Measurements from ENCODE around the gene LGI4.

LGI4 gene

DNA sequence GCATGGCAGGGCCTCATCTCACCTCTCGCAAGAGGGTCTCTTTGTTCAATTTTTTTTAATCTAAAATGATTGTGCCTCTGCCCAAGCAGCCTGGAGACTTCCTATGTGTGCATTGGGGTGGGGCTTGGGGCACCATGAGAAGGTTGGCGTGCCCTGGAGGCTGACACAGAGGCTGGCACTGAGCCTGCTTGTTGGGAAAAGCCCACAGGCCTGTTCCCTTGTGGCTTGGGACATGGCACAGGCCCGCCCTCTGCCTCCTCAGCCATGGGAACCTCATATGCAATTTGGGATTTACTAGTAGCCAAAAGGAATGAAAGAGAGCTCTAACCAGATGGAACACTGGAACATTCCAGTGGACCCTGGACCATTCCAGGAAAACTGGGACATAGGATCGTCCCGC is 11.3 kb downstream of the LGI4 start:
- DNase-seq: no peak

DNA sequence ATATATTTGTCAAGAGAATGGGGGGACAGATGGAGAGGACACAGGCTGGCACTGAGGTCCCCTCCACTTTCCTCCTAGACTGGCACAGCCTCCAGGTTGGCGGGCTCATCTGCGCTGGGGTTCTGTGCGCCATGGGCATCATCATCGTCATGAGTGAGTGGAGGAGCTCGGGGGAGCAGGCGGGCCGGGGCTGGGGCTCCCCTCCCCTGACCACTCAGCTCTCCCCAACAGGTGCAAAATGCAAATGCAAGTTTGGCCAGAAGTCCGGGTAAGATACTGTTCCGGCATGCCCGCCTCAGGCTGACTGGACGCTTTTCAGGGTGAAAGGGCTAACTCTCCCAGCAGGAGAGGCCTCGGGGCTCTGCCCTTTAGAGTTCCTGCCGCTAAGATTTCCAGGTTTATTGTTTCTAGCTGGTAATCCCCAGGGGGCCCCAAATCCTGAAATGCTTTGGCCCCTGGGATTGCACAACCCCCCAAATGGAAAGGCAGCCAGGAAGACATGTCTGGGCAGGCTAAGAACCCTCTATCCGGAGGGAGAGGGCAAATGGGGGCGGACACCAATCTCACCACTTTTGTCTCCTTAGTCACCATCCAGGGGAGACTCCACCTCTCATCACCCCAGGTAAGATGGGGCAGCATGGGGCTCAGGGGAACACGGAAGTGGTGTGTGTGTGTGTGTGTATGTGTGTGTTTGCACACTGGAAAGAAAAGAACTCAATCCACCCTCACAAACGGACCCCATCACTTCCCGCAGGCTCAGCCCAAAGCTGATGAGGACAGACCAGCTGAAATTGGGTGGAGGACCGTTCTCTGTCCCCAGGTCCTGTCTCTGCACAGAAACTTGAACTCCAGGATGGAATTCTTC is 11.9 kb downstream of the LGI4 start:
- no peak for DNase-seq

GRCh38 chr19:35120898-35121297 is 14.0 kb downstream of the LGI4 start:
- DNase-seq: no peak

- no peak for DNase-seq
Measured at GRCh38 chr19:35120492-35120891, 14.4 kb downstream of the LGI4 start.

- DNase-seq: no peak
Measured at GRCh38 chr19:35119578-35120155, 15.2 kb downstream of the LGI4 start.

DNA sequence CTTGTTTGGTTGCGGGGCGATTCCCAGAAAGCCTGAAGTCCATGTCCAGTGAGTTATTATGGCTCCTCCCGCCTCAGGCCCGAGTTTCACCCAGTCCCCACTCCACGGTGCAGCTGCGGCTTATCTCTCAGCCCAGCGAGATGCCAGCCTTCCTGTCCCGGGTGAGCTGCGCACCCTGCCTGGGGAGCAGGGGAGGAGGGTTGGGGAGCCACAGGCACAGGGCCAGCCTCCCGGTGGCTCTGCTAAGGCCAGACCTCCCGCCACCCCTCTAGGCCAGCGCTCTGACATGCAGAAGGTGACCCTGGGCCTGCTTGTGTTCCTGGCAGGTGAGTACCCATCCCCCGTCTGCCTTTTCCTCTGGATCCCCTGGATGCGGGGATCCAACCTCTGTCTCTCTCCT is 15.8 kb downstream of the LGI4 start:
- no peak for DNase-seq

- DNase-seq: no peak
Measured at GRCh38 chr19:35118268-35119020, 16.4 kb downstream of the LGI4 start.

DNA sequence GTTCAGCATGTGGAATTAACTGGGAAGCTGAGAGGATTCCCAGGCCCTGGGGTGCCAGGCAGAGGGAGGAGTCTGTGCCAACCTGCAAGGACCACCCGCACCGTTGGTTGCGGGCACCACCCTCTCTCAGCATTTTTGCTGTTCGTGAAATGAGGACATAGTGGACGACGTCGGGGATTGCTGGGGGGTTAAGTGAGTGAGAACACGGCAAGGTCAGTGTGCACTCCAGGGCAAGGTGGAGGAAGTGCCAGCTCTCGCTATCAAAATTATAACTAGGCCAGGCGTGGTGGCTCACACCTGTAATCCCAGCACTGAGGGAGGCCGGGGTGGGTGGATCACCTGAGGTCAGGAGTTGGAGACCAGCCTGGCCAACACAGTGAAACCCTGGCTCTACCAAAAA is 17.1 kb downstream of the LGI4 start:
- DNase-seq: no peak

DNA sequence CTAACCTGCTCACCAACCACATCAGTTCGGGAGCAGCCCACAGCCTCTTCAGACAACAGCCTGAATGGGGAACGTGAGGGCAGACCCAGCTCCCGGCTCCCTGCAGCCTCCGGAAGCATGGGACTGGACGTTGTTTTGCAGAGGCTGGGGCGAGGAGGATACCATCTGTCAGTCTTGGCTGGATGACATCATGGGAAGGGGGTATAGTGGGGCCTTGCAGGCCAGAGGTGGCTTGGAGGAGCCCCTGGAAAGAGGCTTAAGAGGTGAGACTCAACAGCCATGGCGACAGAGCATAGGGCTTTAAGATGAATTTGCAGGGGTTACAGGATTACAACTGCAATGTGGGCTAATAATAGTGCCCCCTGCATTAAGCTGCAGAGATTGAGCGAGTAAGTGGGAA is 17.7 kb downstream of the LGI4 start:
- DNase-seq: no peak

GRCh38 chr19:35116072-35116801 is 18.6 kb downstream of the LGI4 start:
- DNase-seq: no peak

DNA sequence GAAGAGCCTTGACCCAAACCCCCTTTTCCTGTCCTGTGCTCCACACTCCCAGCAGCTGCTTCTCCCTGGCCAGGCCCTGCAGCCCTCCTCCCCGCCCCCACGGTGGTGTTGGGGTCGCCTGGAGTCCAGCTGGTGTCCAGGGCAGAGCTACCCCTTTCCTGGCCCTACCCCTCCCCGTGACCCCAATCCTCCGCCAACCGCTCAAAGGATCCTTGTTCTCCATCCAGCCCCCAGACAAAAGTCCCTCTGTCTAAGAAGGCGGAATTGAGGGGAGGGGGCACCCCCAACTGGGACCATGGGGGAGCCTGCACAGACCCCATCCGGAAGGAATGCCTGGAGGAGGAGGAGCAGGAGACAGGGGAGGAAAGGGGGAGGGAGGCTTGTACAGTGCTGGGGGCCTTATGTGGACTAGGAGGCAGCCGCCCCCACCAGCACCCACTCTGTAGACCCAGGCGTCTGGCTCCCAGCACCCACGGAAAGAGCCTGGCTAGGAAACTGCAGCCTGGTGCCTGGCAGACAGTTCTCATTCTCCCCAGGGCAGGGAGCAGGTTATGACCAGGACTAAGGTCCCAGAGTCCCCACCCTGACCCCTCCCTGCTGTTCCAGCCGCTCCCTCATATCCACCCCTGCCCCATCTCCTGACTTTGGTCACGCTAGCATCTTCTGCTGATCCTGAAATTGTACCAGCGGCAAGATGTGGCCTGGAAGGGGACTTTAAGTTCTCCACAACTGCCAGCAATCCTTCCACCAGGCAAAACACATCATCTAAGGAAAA is 19.5 kb downstream of the LGI4 start, which contains the start of gene FXYD3:
Gene FXYD3 (plus strand): TSS at position 647 of the 775 bp plus-strand sequence. CDS start 3,554 bp downstream, outside the sequence.
- DNase-seq: no peak

DNA sequence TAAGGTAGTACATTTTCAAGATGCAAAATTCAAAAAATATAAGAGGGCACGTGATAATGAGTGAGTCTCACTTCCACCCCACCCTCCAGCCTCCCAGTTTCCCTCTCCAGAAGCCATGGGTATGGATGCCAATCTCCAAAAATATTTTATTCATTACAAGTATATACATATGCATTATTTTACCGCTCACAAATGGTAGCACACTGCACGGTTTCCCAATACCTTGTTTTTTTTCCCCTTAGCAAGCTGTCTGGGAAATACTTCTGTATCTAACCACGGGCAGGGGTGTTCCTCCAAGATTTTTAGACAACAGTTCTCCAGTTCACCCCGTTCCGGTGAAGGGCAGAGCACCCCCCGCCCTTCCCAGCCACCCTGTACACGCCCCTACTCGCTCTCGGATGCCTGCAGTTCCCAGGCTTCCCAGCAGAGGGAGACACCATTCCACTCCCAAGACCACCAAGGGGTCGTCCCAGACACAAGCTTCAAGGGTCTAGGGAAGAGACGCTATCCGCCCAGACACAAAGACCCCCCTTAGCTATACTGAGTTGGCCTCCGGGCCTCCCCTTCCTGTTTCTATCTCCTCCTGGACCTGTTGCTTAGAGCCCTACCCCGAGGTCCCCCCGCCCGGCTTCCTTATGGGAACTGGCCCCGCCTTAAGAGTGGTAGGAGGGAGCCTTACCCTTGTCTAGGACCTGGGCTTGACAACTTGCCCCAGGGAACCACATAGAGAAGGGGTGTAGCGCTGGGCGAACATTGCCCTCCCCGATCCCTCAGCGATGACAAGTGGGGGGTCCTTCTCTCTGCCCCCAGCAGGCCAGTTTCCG is 20.3 kb downstream of the LGI4 start:
- DNase-seq: peak; percentile 3 to 10

DNA sequence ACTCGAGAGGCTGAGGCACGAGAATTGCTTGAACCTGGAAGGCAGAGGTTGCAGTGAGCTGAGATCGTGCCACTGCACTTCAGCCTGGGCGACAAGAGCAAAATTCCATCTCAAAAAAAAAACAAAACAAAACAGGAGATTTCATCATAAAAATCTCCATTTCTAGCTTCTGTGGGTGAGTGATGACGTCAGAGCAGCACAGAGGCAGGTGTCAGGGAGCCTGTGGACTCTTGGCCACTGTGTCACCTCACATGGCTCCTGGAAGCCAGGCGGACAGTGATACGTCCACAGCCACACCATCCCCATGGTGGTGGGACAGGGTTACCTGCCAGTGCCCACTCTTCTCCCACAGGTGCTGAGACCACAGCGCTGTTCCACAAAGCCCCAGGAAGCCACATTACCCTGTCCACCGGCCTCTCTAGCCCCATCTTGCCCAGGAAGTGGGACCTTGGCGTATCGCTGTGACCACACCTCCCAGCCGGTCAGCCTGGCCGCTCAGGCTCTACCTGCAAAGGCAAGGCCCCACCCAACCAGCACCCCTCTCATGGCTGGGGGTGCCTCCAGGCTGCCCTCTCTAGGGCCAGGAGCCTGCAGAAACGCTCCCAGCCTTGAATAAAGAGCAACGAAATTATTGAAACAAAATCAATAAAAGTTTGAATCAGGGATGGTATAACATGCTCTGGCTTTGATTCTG is 21.7 kb downstream of the LGI4 start:
- DNase-seq: no peak

DNA sequence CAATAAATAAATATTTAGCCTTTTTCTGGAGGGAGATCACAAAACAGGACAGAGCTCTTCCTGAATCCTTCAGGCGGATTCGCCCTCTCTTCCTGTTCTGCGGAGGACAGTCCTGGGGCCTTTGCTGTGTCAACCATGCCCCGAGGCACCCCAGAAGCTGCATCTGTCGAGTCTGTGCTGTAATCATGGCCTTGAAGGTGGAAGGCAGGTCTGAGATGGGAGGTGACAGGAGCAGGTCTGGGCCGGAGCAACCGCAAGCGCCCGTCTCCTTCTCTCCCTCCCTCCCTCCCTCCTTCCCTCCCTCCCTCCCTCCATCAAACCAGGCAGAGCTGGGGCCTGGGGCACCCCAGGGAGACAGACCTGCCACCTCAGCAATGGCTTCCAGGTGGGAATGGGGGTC is 23.9 kb downstream of the LGI4 start:
- no peak for DNase-seq

DNA sequence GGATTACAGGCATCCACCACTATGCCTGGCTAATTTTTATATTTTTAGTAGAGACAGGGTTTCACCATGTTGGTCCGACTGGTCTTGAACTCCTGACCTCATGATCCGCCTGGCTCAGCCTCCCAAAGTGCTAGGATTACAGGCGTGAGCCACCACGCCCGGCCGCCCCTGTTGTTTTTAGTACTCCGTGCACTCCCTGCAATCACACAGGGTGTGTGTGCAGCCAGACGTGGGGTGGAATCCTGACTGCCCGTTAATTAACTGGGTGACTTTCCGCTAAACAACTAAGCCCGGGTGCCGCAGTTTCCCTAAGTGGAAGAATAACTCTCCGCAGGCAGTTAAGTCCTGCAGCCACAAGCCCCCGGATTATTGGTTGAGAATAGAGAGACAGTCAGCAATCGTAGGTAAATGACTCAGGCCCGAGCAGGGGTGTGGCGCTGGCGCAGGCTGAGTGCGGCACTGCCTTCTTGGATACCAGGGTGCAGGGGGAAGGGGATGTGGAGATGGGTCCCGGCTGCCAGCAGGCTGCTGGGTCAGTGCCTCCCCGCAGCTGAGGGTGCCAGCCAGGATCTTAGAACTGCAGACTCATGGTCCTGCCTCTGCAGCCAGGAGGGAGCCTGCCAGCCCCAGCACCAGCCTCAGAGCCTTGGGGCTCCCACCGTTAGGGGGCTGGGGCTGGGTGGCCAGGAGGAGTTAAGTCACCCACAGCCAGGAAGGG is 25.3 kb downstream of the LGI4 start:
- DNase-seq: no peak

DNA sequence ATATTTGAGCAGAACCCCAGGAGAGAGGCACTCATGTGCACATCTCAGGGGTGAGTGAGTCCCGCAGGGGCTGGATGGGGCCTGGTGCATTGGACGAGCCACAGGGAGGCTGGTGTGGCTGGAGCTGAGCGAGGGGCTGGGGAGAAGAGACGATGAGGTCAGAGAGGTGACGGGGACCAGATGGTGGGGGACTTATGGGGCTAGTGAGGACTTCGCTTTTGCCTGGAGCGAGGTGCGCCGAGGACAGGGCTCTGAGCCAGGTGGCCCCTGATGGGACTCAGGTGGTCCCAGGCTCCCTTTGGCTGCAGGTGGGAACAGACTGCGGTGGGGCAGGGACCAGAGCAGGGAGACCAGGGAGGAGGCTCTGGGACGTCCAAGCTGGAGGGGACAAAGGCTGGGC is 26.1 kb downstream of the LGI4 start:
- no peak for DNase-seq

DNA sequence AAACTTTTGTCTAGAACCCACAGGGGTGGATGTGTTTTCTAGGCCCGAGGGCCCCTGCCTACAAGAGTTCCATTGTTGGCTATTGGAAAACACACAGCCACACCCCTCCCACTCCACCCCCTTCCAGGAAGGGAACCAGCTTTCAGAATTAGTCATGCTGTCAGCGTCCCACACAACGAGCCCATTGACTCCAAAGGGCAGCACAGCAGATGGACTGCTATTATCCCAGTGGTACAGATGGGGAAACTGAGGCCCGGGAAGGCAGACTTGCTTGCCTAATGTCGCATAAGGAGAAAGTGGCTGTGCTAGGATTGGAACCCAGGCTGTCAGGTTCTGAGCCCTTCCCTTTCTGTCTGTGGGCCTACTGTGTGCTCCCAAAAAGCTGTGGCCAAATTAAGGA is 27.3 kb downstream of the LGI4 start:
- DNase-seq: no peak

DNA sequence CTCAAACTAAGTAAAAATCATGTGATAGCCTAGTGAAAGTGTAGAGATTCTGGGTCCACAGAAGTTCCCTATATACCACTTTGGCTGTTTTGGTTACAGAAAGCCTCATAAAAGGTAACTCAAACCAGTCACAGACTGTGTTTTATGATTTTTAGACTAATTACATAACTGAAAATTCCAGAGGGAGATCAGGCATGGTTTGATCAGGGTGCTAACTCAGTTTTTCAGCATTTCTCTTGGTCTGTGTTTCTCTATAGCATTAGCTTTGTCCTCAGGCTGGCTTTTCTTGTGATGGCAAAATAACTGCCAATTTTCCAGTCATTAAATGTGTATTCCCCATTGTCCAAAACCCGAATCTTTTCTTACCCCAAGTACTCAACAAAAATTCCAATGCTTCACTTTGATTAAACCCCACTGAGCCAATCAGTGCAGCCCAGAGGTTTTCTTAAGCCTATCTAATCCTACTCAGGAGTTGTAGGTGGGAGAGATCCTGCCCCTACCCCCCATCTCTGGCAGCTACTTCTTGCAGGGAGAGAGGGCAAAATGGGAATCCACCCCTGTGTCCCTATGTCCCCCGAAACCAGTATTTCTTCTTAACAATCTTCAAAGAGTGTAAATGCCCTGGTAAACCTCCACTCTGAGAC is 27.8 kb downstream of the LGI4 start:
- no peak for DNase-seq

- DNase-seq: no peak
Measured at GRCh38 chr19:35106291-35106583, 28.6 kb downstream of the LGI4 start.
